ENCODE data around the gene STOM. TPM values are rescaled to one million over a fixed set of nuclear protein-coding genes. Genes with fewer than 3 reads are reported as not detected.
"Not testable (repeated sequence)": the region's sequence is repeated elsewhere in the genome, so short reads cannot be mapped to it uniquely, and the experiment has no call there.

STOM gene
- total RNA-seq, 1 donor from 2014 or later = 25.1 TPM

DNA sequence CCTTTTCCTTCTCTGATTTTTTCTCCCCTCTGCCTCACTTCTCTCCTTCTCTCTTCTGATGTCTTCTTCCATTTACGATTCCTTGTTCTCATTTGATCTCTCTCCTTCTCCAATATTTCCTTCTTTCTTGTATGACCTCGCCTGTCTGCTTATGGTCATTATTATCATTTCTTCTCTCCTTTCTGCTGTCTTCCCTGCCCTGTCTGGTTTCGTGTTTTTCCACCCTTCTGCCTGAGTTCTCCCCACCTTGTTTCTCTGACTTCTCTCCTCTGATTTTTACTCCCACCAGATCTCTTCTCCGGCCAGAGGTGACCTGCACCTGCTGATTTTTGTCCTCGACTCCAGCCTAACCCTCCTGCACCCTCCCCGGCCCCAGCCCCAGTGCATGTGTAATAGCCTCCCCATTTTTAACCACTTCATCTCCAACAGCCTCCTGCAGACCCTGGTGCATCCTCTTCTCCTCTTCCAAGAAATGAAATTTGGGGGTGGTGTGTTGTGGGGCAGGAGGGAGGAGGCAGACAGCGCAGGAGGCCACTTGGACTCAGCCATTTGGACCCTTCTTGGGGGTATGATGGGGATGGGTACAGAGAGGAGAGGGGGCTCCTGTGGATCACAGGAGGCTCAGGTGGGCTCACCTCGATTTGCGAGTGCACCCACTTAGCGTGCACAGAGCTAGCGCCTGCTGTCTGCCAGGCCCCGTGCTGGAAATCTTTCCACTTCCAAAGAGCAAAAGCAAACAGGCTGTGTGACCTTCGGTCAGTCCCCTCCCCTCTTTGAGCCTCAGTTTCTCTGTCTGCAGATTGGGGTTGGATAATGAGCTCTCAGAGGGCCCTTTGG lies 69.5 kb downstream of the STOM start:
- DNase-seq = no peak

DNA sequence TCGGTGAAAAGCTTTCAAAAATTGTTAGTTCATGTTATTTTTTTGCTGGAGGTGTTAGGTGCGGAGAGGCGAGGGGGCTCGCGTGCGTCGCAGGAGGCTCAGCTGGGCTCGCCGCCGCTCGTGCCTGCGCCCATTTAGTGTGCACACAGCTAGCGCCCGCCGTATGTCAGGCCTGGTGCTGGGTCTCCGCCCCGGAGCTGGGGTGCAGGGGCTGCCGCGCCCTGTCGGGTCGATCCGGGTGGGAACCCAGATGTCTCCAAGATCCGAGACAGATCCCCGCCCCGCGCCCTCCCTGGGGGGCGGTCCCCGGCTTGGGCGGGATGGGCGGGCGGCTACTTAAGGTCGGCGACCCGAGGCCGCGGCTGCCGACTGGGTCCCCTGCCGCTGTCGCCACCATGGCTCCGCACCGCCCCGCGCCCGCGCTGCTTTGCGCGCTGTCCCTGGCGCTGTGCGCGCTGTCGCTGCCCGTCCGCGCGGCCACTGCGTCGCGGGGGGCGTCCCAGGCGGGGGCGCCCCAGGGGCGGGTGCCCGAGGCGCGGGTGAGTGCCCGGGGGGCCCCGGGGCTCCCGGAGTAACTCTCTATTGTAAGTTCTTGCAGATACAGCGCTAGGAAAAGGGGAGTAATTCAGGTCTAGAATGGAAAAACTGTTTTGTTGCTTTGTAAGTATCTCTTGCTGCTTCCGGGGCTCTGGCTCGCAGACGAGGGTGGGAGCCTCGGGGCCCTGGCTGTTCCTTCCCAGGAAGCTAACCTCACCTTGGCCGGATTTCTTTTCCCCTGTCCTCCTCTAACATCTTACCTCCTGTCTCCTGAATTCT lies 70.4 kb downstream of the STOM start:
- peak; percentile 38 for DNase-seq

DNA sequence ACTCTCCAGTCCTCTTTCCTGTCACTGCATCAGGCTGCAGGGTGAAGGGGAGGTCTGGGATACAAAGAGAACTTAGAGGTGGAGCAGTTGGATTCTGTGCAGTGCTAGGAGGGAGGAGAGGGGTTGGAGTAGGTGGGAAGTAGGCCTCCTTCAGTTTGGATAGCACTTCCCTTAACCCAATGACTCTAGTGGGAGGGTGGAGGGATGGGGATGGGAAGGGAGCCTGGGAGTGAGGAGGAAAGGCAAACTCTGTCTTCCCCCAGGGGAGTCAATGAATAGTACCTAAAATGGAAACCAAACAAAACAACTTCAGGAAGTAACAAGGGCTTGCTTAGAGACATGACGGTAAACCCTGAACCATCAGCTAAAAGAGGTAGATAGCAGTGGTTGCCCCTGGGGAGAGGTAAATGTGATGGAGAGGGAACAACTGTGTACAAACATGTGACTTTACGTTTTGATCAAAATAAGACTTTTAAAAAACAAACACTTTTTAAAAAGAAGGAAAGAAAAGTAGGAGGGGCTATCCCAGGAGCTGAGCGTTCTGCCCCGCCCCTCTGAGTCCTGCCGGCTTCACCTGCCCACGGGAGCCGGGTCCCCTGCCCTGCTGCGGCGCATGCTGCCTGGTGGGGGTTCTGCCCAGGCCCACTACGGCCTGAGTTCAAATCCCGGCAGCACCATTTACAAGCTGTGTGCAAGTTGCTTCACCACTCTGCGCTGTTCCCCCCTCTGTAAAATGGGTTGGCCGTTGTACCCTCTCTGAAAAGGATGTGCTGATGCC lies 71.2 kb downstream of the STOM start:
- DNase-seq = no peak

DNA sequence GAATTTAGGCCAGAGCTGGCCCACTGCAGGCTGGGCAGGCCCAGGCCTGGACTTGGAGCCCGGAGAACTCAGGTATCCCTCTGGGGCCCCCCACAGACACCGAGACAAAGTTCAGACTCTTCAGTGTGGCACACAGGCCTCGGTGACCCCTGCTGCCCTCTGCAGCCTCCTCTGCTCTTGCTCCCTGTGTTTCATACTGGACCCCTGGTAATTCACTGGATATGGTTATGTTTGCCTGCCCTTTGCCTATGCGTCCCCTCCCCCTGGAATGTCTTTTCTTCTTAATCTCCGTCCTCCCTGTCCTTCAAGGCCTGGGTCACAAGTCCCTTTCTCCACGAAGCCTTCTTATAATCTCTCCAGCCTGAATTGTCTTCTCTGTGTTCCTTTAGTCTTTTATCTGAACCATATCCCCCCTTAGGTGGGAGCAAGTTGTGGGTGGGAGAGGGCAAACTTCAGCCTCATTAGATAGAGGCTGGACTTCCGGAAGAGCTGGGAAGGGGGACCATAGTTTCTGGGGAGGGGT lies 72.0 kb downstream of the STOM start:
- DNase-seq = no peak

DNA sequence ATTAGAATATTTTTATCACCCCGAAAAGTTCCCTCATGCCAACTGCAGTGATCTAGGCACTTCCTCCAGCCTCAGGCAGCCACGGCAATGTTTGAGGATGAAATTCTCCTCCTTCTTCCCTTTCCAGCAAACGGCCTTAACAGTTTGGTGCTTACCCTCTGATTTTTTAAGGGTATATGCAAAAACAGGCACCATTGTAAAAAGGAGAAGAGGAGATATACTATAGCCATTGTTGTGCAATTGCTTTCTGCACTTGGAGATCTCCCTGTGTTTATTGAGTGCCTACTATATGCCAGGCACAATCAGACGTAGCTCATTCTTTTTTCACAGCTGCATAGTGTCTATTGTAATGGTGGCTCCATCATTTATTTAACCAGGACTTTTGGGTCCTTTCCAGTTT lies 72.7 kb downstream of the STOM start:
- no peak for DNase-seq

DNA sequence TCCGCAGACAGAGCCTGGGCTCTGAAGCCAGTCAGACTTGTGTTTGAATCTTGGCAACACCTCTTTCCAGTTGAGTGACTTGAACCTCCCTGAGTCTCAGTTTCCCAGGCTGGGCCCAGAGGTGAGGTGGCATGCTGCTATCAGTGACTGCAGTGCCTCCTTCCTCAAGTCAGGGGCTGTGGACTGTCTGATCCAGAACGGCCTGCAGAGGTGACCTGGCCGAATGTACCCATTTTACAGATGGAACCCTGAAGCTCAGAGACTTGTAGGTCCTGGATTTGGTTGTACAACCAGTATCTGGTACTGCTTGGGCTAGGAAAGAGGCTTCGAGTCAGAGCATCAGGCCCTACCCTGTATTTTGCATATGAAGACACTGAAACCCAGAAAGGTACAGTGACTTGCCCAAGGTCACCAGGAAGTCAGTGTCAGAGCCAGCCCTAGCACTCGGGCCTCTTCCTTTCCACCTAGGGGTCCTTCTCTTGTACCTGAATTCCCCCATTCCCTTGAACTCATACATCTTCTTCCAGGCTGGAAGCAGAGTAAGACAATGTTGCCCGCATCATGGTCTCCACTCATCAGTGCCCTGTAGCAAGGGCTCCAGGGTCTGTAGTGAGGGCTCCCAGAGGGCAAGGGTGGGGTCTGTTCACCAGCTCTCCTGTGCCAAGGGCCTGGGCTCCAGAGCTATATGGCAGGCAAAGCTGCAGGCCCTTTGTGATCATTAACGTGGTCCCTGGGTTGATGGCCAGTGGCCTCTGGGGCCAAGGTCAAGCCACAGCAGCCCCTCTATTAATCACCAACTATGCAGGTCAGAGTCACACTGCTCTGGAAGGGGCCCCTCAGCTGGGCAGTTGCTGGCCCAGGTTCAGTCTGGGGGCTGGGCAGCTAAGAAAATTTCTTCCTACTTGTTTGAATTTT lies 73.6 kb downstream of the STOM start:
- DNase-seq = no peak

DNA sequence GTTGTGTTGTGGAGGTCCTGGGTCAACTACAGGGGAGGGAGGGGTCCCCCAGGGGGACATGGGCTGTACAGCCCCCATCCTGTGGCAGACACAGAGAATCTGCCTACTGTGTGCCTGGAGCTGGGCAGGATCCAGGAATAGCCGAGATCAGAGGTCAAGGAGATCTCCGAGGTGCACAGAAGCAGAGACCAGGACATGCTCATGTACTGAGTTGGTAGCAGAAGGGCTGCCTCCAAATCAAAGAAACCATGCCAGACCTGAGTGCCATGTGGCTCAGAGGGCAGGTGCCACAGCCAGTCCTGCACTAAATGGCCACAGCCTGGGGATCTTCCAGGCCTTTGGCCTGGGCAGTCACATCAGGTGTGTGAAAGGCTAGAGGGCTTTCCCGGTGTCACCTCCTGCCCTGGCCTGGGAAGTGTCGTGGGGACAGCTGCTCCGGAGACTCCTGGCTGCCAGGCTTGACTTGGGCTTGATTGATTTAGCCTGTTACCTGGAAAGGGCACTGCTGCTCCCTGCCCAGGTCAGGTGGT lies 74.3 kb downstream of the STOM start:
- no peak for DNase-seq

DNA sequence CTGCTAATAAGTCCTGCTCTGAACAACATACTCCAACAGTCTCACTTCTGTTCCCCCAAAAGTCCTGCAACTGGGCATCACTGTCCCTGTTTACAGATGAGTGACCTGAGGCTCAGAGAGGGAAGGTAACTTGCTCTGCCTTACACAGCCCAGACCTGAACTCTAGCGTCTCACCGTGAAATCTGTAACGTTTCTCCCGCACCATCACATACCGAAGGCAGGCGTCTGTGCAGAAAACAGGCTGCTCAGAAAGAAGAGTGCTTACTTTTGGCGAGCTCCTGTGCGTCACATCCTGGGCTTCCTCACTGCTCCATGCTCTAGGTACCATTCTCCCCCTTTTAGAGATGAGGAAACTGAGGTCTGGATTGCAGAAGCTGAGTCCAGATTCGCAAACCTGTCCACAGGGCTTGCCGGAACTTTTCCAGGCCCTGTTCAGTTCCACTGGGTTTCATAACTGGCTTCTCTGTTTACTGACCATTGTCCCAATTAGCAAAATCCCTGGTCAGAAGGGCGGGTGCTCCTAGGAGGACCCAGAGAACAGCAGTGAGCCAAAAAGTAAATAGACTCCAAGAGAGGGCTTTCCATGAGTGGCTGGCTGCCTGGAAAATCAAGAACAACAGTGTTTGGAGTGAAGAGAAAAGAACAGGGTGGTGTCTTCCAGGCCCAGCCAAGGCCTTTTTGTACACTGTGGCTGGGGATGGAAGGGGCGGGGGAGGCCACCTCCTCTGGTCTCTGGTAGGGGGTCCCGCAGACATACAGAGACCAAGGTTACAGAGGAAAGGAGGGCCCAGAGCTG lies 75.0 kb downstream of the STOM start:
- no peak for DNase-seq

DNA sequence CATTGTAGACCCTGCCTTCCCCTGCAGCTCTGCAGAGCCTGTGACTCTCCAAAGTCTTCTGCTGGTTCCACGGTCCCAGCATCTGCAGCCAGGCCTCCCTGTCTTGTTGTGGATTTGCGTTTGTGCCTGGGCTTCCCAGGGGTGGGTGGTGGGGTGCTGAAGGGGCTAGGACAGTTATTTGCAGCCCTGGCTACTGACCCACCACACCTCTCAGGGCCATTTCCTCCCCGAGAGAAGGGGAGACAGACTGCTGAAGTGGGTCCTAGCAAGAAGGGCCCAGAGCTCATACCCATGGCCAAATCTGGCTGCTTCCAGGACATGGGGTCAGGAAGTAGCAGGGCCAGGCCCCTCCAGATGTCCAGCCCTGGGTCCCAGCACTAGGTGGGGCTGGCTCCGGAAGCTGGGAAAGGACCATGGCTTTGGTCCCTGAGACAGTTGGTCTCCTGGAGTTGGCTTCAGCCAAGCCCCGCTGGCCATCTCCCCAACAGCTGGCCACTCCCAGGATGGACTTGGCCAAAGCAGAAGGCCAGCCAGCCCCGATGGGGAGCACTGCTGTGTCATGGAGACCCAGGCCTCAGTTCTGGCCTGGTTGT lies 75.8 kb downstream of the STOM start:
- no peak for DNase-seq

DNA sequence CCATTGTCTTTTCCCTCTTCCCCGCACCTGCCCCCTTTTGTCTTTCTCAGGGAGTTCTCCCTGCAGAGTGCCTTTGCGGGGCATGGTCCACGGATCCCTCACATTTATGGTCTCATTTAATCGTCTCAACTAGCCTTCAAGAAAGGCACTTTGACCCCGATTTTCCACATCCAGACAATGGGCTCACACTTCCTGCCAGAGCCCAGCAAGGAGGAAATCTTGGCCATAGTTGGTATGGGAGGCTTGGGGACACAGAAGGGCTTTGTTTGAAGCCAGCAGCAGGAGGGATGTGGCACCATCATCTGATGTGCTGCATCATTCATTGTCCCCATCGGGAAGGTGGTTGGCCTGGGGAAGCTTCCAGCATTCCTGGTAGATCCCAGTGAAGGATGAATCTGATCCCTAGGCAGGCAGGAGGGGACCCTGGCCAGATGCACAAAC lies 77.2 kb downstream of the STOM start:
- peak; percentile 54 for DNase-seq

DNA sequence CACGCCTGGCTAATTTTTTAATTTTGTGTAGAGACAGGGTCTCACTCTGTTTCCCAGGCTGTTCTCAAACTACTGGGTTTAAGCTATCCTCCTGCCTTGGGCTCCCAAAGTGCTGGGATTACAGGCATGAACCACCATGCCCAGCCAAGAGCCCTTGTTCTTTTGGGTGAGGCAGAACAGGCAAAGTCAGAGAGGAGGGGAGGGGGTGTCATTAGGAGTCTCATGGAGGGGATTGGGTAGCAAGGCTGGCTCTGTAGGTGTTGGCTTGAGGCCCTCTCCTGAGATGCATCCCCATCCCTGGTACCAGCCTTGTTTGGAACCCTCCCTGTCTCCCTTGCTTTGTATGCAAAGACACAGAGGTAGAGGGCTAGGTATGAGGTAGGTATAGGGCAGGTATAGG lies 78.0 kb downstream of the STOM start:
- DNase-seq = no peak

DNA sequence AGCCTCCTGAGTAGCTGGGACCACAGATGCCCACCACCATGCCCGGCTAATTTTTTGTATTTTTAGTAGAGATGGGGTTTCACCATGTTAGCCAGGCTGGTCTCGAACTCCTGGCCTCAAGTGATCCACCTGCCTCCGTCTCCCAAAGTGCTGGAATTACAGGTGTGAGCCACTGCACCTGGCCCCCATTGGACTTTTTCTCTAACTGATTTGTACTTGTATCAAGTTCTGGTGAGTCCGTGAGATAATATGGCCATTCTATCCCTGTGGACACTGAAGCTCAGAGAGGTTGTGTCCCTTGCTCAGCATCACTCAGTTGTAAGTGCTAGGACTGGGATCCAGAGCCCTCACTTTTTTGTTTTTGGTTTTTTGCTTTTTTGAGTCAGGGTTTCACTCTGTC lies 78.5 kb downstream of the STOM start:
- DNase-seq = not testable (repeated sequence)

DNA sequence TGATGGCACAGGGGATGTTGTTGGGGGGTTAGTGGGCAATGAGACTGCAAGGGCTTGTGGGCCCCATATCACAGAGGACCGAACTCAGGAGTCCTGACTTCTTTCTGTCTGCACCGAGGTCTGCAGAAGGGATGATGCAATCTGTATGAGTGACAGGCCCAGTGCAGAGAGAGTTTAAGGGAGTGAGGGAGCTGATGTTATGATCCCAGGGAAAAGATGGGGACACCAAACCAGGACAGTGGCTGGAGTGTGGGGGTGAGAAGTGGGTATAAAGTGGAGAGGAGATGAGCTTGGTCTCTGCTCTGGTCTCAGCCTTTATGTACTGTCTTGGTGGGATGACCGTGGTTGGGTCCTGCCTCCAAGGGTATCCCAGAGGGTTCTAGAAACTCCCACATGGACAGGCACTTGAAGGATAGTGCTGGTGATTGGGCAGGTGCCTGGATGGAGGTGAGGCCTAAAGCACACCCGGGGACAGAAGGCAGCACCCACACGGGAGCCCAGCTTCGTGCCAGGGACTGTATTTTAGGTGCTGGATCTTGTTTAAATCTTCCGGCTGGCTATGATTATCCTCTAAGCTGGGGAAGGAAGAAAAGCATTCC lies 80.2 kb downstream of the STOM start:
- no peak for DNase-seq

DNA sequence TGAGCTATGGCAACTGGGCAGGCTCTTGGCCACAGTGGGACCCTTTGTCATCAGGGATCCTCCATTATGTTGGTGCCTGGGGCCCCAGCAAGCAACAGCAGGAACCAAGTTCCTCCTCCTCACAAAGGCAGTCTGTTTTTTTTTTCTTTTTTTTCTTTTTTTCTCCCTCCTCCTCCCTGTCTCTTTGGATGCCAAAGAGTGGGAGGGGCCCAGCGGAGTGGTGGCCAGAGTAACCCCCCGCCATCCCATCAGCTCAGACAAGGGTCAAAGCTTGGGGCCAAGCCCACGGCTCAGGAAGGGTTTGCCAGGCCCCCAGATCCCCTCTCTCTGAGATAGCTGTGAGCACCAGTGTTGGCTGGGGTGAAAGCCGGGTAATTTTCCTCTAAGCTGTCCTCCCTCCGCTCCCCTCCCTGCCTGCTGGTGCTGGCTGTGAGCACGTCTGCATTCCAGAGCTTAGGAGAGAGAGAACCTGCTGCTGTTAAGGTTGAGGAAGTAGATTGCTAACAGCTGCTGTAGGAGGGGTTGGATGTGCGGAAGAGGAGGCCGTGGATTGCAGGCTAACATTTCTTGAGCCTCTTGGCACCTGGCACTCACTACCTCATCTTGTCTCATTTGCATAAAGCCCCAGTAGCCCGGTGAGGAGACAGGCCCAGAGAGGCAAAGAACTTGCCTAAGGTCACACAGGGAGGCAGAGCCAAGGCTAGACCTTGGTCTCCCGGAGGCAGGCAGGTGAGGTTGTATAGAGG lies 80.9 kb downstream of the STOM start:
- DNase-seq = peak; percentile 78
